ENCODE measurements around the gene RTN4RL2. TPM values are rescaled to one million over a fixed set of nuclear protein-coding genes. Genes with fewer than 3 reads are reported as not detected.

RTN4RL2 gene
- total RNA-seq, 4 donors from 2014 or later, result 11.2 to 27.6 (median 17.1) TPM

- 90 to 93% methylated on average over 12 of the region's 12 CpGs for WGBS, 2 donors
- peak overlapping the region in 1 of 3 donors; percentile 28 for H3K27ac ChIP-seq
These were observed 52.5 kb downstream of the RTN4RL2 start for GRCh38 chr11:57512646-57513451.

GRCh38 chr11:57513452-57513795, 53.1 kb downstream of the RTN4RL2 start:
- 45 to 56% methylated on average over 1 of the region's 1 CpG for WGBS, 2 donors
- intact Hi-C loops (cut with DNase I), result no loop called here
- H3K9me3 ChIP-seq, result no peaks in the 10 kb centered on the region
- no peaks in the 10 kb centered on the region for H3K36me3 ChIP-seq
- peaks cover 11 to 15% of the 10 kb centered on the region in 2 donors for H3K4me1 ChIP-seq
- H3K27me3 ChIP-seq, result no peaks in the 10 kb centered on the region
- H3K4me3 ChIP-seq (replicated peaks in 1 of 3), result no peak overlapping the region
- TF ChIP-seq CTCF (IDR thresholded peaks at IDR 0.05), result no peak
- TF ChIP-seq POLR2A (IDR thresholded peaks at IDR 0.05), result no peak
- peak overlapping the region in 2 of 3 donors; percentile 28 to 65 for H3K27ac ChIP-seq
- DNase-seq, result no peak

More at GRCh38 chr11:57512646-57513451, 52.5 kb downstream of the RTN4RL2 start:
- Histone ChIP-seq H3K4me1 (peaks cover 11 to 20% of the 10 kb centered on the region in 2 donors), H3K9me3 (no peaks in the 10 kb centered on the region), H3K4me3 (replicated peaks in 1 of 3) (no peak overlapping the region), H3K27me3 (no peaks in the 10 kb centered on the region), H3K36me3 (no peaks in the 10 kb centered on the region)
- TF ChIP-seq POLR2A (IDR thresholded peaks at IDR 0.05) (no peak), CTCF (IDR thresholded peaks at IDR 0.05) (no peak)
- intact Hi-C loops (cut with DNase I), result no loop called here
- no peak for DNase-seq

- Histone ChIP-seq H3K27me3 (no peaks in the 10 kb centered on the region), H3K4me1 (peaks cover 9 to 11% of the 10 kb centered on the region in 2 donors), H3K27ac (peak overlapping the region; percentile 47 to 65 (median 60)), H3K9me3 (no peaks in the 10 kb centered on the region), H3K4me3 (replicated peaks in 1 of 3) (peak overlapping the region; percentile 65 to 98 (median 92)), H3K36me3 (no peaks in the 10 kb centered on the region)
- TF ChIP-seq POLR2A (IDR thresholded peaks at IDR 0.05) (no peak), CTCF (IDR thresholded peaks at IDR 0.05) (no peak)
- intact Hi-C loops (cut with DNase I), result no loop called here
- DNase-seq, result peak; percentile 66 to 77
- 24 to 30% methylated on average over 16 to 22 of the region's 35 CpGs for WGBS, 2 donors
These were observed 53.7 kb downstream of the RTN4RL2 start for GRCh38 chr11:57513911-57514537.

GRCh38 chr11:57514538-57515331, 54.4 kb downstream of the RTN4RL2 start:
- Histone ChIP-seq H3K4me1 (peaks cover 9 to 11% of the 10 kb centered on the region in 2 donors), H3K9me3 (no peaks in the 10 kb centered on the region), H3K27me3 (no peaks in the 10 kb centered on the region), H3K27ac (peak overlapping the region; percentile 47 to 65 (median 60)), H3K36me3 (no peaks in the 10 kb centered on the region), H3K4me3 (replicated peaks in 1 of 3) (peak overlapping the region; percentile 65 to 98 (median 92))
- intact Hi-C loops (cut with DNase I), result no loop called here
- TF ChIP-seq CTCF (IDR thresholded peaks at IDR 0.05) (no peak), POLR2A (IDR thresholded peaks at IDR 0.05) (no peak)
- DNase-seq, result peak; percentile 63 to 74
- 0 to 1% methylated on average over 42 to 53 of the region's 57 CpGs for WGBS, 2 donors
